Measurements from ENCODE around the gene CRYL1. TPM values are rescaled to one million over a fixed set of nuclear protein-coding genes. Genes with fewer than 3 reads are reported as not detected.

The CRYL1 gene
- polyA plus RNA-seq, 1 of the 3 experiments (the other 2 are of a cell fraction): 34.8 TPM

DNA sequence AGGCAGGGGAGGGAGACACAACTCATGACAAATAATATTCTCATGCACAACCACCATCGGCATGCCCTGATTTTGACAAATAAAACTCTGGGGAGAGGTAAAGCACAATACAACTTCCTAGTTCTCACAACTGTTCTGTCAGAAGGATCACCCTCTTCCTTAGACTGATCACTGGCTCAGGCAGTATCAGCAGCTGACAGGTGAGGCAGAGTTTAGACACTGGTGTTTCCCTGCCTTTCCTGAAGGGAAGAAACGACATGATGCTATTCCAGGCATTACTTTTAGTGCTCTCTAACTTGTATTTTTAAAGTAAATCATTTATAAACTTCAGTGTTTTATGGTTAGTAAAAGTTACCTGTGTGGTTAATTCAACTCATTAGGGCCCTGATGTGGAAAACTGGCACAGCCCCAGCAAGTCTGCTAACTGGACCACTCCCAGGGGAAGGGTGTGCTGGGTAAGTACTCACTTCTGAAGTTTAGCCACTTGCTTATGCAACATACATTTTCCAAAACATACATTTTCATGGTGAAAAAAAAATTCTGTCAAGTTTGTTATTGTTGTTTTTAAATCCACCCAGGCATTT is 82.8 kb downstream of the CRYL1 start:
- Histone ChIP-seq H3K9me3 (peaks cover under 1% of the 10 kb centered on the region; the same call in 1 of the 2 replicates), H3K36me3 (replicated peaks in 1 of 2; ENCODE audit: control insufficient read depth in 1 of 2, insufficient read depth in 2 of 2, low read length in 1 of 2) (no peaks in the 10 kb centered on the region), H3K27me3 (ENCODE audit: insufficient read depth) (no peaks in the 10 kb centered on the region), H3K27ac (ENCODE audit: low read depth in 2 of 2, low read length in 1 of 2) (no peak overlapping the region), H3K9ac (no peak overlapping the region), H3K4me1 (ENCODE audit: control insufficient read depth in 1 of 2, insufficient read depth in 2 of 2, low read depth in 1 of 2, low read length in 1 of 2) (no peaks in the 10 kb centered on the region; a peak in 1 of 4 replicates), H3K79me2 (ENCODE audit: insufficient read depth) (no peaks in the 10 kb centered on the region), H3K4me3 (ENCODE audit: low read depth in 2 of 2, low read length in 1 of 2) (no peak overlapping the region), H2AFZ (ENCODE audit: low read depth) (no peak overlapping the region), H3K4me2 (no peak overlapping the region), H3K9me2 (no peaks in the 10 kb centered on the region), H3F3A (replicated peaks; ENCODE audit: insufficient read depth) (peaks cover 6% of the 10 kb centered on the region), H4K20me1 (ENCODE audit: insufficient read depth) (no peaks in the 10 kb centered on the region)
- TF ChIP-seq, protein P1, sequence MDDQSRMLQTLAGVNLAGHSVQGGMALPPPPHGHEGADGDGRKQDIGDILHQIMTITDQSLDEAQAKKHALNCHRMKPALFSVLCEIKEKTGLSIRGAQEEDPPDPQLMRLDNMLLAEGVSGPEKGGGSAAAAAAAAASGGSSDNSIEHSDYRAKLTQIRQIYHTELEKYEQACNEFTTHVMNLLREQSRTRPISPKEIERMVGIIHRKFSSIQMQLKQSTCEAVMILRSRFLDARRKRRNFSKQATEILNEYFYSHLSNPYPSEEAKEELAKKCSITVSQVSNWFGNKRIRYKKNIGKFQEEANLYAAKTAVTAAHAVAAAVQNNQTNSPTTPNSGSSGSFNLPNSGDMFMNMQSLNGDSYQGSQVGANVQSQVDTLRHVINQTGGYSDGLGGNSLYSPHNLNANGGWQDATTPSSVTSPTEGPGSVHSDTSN (IDR thresholded peaks at IDR 0.05): no peak
- TF ChIP-seq POLR2AphosphoS5 (IDR thresholded peaks at IDR 0.05; ENCODE audit: low read depth, low read length) (no peak), NFIC (IDR thresholded peaks at IDR 0.05; ENCODE audit: borderline replicate concordance) (no peak), RAD21 (IDR thresholded peaks at IDR 0.05; ENCODE audit: low read length) (no peak), RCOR1 (IDR thresholded peaks at IDR 0.05; ENCODE audit: low read length) (no peak)
- TF ChIP-seq, protein P2, sequence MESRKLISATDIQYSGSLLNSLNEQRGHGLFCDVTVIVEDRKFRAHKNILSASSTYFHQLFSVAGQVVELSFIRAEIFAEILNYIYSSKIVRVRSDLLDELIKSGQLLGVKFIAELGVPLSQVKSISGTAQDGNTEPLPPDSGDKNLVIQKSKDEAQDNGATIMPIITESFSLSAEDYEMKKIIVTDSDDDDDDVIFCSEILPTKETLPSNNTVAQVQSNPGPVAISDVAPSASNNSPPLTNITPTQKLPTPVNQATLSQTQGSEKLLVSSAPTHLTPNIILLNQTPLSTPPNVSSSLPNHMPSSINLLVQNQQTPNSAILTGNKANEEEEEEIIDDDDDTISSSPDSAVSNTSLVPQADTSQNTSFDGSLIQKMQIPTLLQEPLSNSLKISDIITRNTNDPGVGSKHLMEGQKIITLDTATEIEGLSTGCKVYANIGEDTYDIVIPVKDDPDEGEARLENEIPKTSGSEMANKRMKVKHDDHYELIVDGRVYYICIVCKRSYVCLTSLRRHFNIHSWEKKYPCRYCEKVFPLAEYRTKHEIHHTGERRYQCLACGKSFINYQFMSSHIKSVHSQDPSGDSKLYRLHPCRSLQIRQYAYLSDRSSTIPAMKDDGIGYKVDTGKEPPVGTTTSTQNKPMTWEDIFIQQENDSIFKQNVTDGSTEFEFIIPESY (IDR thresholded peaks at IDR 0.05; ENCODE audit: borderline replicate concordance, low read depth): no peak
- CTCF ChIA-PET: interaction anchor here (1.5 kb wide), 1 partner anchor 246 kb away, joined by 3 read pairs; no protein-coding TSS in a partner anchor
- no peak for DNase-seq
- POLR2A ChIA-PET: no interaction called here
- WGBS (ENCODE audit: low lambda C conversion rate): 38% methylated on average over 2 of the region's 2 CpGs

DNA sequence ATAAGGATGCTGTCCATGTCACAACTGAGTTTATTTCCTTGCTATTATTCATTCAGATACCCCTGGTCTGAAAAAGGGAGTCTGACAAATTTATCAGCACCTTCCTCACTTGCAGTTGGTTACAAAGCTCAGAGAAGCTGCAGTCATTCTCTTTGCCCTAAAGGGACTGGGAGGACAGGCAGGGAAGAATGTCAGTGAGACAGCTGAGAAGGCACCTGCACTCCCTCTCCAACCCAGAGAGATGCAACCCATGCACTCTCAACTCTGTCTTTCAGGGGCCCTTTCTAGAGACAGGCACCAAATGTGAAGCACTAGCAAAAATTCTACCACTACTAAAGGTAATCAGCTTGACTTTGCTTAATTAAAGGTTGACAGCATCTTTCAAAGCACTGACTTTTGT is 83.3 kb downstream of the CRYL1 start:
- Histone ChIP-seq H3K9ac (no peak overlapping the region), H2AFZ (ENCODE audit: low read depth) (no peak overlapping the region), H3K79me2 (ENCODE audit: insufficient read depth) (no peaks in the 10 kb centered on the region), H3K27me3 (ENCODE audit: insufficient read depth) (no peaks in the 10 kb centered on the region), H3K36me3 (replicated peaks in 1 of 2; ENCODE audit: control insufficient read depth in 1 of 2, insufficient read depth in 2 of 2, low read length in 1 of 2) (no peaks in the 10 kb centered on the region), H4K20me1 (ENCODE audit: insufficient read depth) (no peaks in the 10 kb centered on the region), H3F3A (replicated peaks; ENCODE audit: insufficient read depth) (peaks cover 6% of the 10 kb centered on the region), H3K27ac (ENCODE audit: low read depth in 2 of 2, low read length in 1 of 2) (peak overlapping the region in 1 of 2 experiments; percentile 26; a peak in 1 of 4 replicates), H3K9me3 (no peaks in the 10 kb centered on the region), H3K9me2 (no peaks in the 10 kb centered on the region), H3K4me1 (ENCODE audit: control insufficient read depth in 1 of 2, insufficient read depth in 2 of 2, low read depth in 1 of 2, low read length in 1 of 2) (no peaks in the 10 kb centered on the region; a peak in 1 of 4 replicates), H3K4me2 (0 out of 2 replicates have a peak overlapping the region, but pooled peaks have one; percentile 0), H3K4me3 (ENCODE audit: low read depth in 2 of 2, low read length in 1 of 2) (no peak overlapping the region)
- CTCF ChIA-PET: interaction anchor here (0.9 to 1.5 kb wide), 2 partner anchors 14 to 246 kb away, joined by 3 read pairs; no protein-coding TSS in a partner anchor
- no peak for DNase-seq
- POLR2A ChIA-PET: no interaction called here
- TF ChIP-seq RXRA (IDR thresholded peaks at IDR 0.05; ENCODE audit: borderline replicate concordance, low read depth) (no peak), SMC3 (IDR thresholded peaks at IDR 0.05; ENCODE audit: low read depth, low read length) (no peak), EZH2phosphoT487 (IDR thresholded peaks at IDR 0.05; ENCODE audit: borderline replicate concordance, low read depth) (no peak), MEF2A (IDR thresholded peaks at IDR 0.05; ENCODE audit: borderline replicate concordance, low read depth) (no peak), CHD2 (IDR thresholded peaks at IDR 0.05; ENCODE audit: low read length, partially characterized antibody) (no peak), NRF1 (IDR thresholded peaks at IDR 0.05; ENCODE audit: low read depth, low read length) (no peak), POLR2AphosphoS5 (IDR thresholded peaks at IDR 0.05; ENCODE audit: low read depth, low read length) (no peak), RCOR1 (IDR thresholded peaks at IDR 0.05; ENCODE audit: low read length) (no peak), GATA2 (CRISPR knock-in tag; IDR thresholded peaks at IDR 0.05) (no peak), TCF12 (IDR thresholded peaks at IDR 0.05) (no peak), FOXJ3 (CRISPR knock-in tag; IDR thresholded peaks at IDR 0.05) (no peak), FOXM1 (IDR thresholded peaks at IDR 0.05; ENCODE audit: low read depth) (no peak)
- TF ChIP-seq, protein P2 (IDR thresholded peaks at IDR 0.05; ENCODE audit: borderline replicate concordance, low read depth): no peak
- TF ChIP-seq, protein P3, sequence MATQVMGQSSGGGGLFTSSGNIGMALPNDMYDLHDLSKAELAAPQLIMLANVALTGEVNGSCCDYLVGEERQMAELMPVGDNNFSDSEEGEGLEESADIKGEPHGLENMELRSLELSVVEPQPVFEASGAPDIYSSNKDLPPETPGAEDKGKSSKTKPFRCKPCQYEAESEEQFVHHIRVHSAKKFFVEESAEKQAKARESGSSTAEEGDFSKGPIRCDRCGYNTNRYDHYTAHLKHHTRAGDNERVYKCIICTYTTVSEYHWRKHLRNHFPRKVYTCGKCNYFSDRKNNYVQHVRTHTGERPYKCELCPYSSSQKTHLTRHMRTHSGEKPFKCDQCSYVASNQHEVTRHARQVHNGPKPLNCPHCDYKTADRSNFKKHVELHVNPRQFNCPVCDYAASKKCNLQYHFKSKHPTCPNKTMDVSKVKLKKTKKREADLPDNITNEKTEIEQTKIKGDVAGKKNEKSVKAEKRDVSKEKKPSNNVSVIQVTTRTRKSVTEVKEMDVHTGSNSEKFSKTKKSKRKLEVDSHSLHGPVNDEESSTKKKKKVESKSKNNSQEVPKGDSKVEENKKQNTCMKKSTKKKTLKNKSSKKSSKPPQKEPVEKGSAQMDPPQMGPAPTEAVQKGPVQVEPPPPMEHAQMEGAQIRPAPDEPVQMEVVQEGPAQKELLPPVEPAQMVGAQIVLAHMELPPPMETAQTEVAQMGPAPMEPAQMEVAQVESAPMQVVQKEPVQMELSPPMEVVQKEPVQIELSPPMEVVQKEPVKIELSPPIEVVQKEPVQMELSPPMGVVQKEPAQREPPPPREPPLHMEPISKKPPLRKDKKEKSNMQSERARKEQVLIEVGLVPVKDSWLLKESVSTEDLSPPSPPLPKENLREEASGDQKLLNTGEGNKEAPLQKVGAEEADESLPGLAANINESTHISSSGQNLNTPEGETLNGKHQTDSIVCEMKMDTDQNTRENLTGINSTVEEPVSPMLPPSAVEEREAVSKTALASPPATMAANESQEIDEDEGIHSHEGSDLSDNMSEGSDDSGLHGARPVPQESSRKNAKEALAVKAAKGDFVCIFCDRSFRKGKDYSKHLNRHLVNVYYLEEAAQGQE (IDR thresholded peaks at IDR 0.05; ENCODE audit: low read depth, low read length): no peak
- TF ChIP-seq, protein P1 (IDR thresholded peaks at IDR 0.05): no peak

All from SK-N-SH (cell line).